GM19395 (cell line): Measurements from ENCODE around the gene USPL1.

Experiments
- ATAC-seq: cut with Tn5 transposase; IDR thresholded peaks from one replicate; pipeline ENCODE4 v1.9.1; 2021; ENCODE audit warnings: mild to moderate bottlenecking, moderate library complexity; ENCODE audit not compliant: unreplicated experiment

Gene USPL1

GRCh38 chr13:30656178-30656577, 38.5 kb downstream of the USPL1 start:
- ATAC-seq = no peak

GRCh38 chr13:30659980-30660379, 42.3 kb downstream of the USPL1 start:
- ATAC-seq = no peak

DNA sequence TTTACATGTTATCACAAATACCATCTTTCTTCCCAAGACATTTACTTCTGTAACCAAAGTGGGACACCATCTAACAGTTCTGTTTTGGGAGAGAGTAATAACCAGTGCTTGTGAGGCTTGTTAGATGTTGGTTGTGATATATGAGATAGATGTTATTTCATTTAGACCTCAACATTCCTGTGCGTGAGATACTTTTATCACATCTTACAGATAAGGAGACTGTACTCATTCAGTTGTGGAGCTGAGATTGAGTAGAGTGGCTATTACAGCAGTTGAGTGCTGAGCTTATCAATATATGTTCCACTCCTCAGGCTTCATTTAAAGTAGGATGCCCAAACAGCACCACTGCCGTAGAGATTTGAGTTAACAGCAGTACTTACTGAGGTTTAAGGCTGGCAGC, 43.1 kb downstream of the USPL1 start:
- no peak for ATAC-seq

DNA sequence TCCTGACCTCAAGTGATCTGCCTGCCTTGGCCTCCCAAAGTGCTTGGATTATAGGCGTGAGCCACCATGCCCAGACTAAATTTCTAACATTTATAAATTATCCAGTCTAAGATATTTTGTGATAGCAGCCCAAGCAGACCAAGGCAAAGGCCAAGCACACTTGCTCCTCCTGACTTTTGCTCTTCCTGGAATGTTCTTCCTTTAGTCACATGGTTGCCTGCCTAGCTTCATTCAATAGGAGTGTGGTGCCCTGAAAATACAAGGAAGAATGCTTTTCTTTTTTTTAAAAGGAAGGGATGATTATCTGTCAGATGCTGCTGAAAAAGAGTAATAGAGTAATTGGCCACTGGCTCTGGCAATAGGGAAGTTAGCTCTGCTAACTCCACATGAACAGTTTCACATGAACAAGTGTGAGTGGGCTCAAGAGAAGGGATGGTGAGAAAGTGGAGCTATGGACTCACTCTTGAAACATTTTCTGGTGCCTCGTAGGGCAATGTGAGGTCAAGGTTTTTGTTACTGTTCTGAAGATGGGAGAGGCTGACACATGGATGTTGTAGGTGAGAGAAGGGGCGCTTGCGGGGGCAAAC, 47.1 kb downstream of the USPL1 start:
- no peak for ATAC-seq

- ATAC-seq = no peak
These were observed 47.9 kb downstream of the USPL1 start for GRCh38 chr13:30665638-30666037.

- no peak for ATAC-seq
These were observed 48.4 kb downstream of the USPL1 start for GRCh38 chr13:30666113-30666512.

DNA sequence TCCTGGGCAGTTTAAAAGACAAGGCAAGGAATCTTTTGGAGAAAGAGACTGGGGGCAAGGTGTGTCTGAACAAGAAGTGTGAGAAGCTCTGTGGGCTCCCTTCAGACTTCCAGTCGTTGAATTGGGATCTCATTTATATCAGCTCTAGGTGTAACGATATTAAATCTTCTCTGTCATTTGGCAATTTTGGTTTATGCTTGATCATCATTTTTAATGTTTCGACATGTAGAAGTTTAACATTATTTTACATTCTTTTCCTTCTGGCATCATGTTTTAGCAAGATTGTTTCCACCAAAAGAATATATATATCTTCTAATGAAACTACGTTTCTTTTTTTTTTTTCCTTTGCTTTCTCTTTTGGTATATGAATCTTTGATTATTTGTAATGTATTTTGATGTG, 49.3 kb downstream of the USPL1 start:
- no peak for ATAC-seq

GRCh38 chr13:30668312-30668711, 50.6 kb downstream of the USPL1 start:
- ATAC-seq = no peak

DNA sequence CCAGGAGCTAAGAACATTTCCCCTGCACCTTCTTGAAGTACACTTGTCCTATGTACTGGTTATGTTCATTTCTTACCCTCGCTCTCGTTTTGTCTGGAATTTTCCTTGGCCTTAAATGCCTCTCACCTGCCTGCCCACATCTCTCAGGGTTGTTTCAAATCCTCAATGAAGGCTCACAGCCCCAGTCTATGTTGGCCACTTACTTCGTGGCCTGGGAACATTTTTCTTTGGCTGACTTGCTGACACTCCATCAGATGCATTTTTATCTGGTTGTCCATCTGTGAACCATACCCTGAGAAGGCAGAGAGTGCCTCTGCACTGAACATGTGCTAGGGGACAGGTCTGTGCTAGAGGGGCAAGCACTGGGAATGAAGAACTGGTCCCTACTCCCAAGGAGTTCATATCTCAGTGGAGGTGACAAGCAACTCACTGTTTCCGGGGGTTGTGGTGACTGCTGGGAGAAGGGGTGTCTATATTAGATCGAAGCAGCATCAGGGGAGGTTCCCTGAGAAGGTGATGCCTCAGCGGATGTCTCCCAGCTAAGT, 53.6 kb downstream of the USPL1 start:
- ATAC-seq = no peak

DNA sequence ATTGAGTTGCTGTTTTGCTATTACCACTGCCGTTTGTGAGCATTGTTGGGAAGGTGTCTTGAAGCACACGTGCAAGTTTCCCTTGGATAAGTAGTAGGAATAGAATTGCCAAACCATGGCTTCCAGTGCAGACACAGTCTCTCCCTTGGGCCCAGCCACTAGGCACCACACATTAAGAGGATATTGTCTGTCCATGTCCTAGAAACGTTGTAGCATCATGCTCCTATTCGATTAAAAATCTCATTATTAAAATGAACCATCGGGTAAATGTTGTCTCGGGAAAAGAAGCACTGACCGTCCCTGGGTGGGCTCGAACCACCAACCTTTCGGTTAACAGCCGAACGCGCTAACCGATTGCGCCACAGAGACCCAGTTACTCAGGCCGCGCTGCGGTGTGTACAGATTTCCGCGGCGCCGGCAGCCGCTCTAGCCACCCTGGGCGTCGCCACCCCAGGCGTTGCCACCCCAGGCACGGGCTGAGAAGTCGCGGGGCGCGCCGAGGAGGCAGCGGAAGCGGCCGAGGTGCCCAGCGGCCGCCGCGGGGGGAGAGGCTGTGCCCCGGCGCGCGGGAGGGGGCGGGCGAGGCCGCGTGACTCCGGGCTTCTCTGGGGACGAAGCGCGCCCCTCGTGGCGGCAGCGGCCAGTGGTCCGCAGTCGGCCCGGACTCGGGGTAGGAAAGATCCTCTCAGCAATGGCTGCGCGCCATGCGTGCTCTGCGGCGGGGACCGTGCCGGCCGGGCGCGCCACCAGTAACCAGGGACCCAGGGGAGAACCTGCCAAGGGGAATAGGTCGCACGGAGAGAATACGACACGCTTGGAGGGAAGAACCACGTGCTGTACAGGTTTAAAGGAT, 56.2 kb downstream of the USPL1 start:
- ATAC-seq = peak; percentile 86

DNA sequence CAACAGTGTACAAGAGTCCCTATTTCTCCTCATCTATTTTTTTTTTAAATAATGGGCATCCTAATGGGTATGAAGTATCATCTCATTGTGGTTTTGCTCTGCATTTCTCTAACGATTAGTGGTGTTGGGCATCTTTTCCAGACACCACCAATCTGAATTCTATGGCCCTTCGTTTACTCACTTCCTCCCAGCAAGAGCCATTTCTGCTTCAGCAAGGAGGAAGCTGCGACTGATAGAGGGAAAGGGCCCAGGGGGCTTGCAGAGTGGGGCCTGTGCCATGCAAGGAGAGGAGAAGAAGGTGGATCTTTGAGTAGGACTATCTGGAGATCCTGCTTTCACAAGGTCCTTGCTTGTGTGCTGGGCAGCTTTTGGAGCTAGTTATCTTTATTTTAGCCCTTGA, 58.0 kb downstream of the USPL1 start:
- no peak for ATAC-seq

- ATAC-seq = no peak
These were observed 59.0 kb downstream of the USPL1 start for GRCh38 chr13:30676672-30677071.

DNA sequence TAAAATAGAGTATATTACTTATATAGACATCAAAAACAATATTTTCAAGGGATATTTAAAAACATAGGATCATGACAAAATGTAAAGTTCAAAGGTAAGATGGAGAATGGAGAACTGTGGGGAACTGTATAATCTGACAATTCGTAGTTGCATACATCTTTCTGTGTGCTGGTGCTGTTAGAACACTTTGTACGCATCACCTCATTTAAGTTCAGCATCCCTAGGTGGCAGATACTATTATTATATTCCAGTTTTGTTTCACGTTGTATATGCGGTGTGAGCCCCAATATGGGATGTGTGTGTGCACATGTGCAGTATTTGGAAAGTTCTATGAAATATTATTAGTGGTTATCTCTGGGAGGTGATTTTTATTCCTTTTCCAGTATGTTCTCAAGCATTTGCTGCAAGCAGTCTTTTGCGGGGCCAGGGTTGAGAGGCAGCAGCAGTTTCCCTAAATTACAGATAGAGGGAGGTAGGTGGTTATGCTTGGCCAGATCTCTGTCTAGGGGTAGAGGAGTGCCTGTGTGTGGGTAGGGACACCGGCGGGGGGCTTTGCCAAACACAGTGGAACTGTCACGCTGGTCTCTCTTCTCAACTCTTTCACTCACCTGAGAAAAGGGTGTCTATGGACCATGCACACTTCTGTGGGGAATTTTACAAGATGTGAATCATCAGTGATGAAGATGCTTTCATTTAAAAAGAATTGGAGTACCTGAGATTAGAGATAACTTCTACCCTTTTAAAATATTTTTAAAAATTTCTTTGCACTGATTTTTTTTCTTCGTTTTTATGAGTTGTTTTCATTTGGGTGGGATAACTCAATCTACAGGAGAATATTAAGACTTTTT, 62.0 kb downstream of the USPL1 start:
- peak; percentile 62 for ATAC-seq

DNA sequence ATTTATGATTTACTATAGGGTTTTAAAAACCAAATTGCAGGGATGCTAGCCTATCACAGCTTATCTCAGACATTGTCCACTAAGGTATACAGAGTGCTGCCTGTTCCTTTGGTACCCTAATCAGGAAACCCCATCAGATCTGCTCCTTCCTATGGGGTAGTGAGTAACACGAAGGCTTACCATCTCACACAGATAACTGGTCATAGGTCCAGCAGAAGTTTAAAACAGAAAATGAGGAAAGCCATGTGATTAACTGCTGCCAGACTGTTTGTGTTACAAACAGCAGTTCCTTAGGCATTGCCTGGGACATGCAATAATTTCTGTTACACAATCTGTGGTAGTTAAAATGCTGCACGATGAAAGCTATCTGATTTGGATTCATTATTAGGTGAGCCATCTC, 64.1 kb downstream of the USPL1 start:
- no peak for ATAC-seq

GRCh38 chr13:30685320-30685859, 67.7 kb downstream of the USPL1 start:
- no peak for ATAC-seq

GRCh38 chr13:30685987-30686386, 68.3 kb downstream of the USPL1 start:
- ATAC-seq = no peak

- ATAC-seq = no peak
These were observed 69.9 kb downstream of the USPL1 start for GRCh38 chr13:30687601-30688000.

DNA sequence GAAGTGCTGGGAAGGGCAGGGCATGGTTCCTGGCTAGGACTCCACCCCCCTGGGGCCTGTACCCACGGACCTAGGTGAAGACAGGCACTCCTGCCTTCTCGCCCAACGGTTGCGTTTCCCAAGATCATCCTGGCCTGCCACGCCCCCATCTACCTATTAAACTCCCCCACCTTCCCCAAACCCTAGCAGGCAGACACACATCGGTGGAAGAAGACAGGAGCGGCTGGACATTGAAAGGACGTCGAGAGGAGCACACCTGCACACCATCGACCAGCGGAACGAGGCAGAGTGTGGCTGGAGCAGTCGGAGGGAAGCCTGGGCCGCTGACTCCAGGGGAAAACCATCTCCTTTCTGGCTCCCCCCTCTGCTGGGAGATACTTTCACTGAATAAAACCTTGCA, 72.0 kb downstream of the USPL1 start:
- ATAC-seq = no peak

- peak; percentile 66 for ATAC-seq
These were observed 72.8 kb downstream of the USPL1 start for GRCh38 chr13:30690282-30691188.

- ATAC-seq = no peak
These were observed 74.4 kb downstream of the USPL1 start for GRCh38 chr13:30692113-30692512.
